ENCODE data around the gene C22orf23.
"Not testable (repeated sequence)": the region's sequence is repeated elsewhere in the genome, so short reads cannot be mapped to it uniquely, and the experiment has no call there.

The C22orf23 gene

DNA sequence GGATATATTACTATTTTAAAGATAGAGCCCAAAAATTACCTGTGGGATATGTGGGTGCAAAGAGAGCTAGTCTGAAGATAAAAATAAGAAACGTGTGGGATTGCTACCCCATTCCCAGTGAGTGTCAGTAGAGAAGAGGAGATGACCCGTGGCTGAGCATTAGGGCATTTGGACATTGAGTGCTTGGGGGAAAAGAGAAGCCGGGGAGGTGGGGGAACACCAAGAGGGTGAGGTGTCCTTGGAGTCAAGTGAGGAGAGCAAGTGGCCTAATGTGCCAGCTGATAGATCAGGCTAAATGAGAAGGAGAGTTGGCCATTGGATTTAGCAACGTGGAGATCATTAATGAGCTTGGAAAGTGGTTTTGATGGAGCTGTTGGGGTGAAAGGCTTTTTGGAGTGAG, 1.3 kb upstream of the C22orf23 start:
- DNase-seq (ENCODE audit: low spot score) = no peak

DNA sequence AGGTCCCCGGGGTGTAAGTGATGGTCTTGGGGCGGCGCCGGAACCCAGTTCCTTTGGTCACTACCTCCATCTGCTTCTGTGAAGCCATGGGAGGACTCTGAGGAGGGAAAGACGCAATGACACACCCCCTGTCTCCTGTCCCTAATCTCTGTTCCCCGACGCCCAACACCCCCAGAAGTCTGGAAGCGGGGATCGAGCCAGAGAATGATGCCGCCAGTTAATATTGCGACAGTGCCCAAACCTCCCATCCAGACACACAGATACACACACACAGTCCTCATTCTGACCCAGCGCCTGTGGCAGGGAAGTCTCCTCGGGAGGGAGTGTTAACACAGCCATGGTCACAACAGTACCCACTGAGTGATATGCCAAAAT, 352 bp downstream of the C22orf23 start:
- DNase-seq (ENCODE audit: low spot score) = no peak

DNA sequence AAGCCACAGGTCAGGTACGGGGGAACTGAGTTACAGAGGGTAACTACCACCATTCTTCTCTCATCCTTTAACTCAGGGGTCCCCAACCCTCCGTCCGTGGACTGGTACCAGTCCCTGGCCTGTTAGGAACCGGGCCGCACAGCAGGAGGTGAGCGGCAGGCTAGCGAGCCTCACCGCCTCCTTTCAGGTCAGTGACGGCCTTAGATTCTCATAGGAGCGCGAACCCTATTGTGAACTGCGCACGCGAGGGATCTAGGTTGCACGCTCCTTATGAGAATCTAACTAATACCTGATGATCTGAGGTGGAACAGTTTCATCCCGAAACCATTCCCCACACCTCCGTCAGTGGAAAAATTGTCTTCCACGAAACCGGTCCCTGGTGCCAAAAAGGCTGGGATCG, 772 bp downstream of the C22orf23 start:
- not testable (repeated sequence) for DNase-seq (ENCODE audit: low spot score)

DNA sequence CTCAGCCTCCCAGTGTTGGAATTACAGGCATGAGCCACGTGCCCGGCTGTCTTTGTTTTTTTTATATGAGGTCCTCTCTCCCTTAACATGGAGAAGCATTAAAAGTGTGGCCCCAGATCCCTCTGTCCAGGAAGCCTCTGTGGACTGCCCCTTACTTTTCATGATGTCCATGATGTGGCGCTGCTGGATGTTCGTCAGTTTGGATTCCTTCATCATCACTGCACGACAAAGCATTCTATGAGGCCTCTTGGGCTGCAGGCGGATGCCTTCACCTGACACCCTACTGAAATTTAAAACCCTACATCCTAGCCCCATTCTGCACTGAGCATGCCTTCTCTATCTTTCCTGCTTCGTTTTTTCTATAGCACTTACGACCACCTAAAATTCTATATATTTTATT, 2.1 kb downstream of the C22orf23 start:
- no peak for DNase-seq (ENCODE audit: low spot score)

DNA sequence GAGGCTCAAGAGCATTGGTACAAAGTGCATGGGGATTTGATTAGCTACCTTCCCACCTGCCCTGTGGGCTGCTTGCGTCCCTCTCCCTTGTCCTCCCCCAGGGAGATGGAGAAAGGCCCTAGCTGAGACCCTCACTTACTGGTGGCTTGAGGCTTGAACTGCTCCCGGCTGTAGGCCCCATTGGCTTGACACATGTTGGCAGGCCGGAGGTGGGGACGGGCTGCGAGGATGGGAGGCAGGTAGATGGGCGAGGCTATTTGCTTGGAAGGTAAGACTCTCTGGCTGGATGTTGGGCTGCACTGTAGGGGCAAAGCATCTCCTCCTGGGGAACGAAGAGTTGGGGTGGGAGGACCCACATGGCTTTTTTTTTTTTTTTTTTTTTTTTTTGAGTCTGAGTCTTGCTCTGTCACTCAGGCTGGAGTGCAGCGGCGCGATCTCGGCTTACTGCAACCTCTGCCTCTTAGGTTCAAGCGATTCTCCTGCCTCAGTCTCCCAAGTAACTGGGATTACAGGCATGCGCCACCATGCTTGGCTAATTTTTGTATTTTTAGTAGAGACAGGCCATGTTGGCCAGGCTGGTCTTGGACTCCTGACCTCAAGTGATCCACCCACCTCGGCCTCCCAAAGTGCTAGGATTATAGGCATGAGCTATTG, 6.1 kb downstream of the C22orf23 start:
- DNase-seq (ENCODE audit: low spot score) = not testable (repeated sequence)

DNA sequence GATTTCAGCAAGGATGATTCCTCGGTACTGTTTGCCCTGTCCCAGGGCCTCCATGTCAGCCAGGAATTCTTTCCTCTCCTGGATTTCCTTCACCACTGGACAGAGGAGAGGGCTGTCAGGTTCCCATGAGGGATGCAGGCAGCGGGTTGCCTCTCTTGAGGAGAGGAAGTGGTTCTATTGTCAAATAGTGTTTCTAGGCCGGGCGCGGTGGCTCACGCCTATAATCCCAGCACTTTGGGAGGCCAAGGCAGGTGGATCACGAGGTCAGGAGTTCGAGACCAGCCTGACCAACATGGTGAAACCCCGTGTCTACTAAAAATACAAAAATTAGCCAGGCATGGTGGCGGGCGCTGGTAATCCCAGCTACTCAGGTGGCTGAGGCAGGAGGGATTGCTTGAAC, 9.0 kb downstream of the C22orf23 start:
- DNase-seq (ENCODE audit: low spot score) = not testable (repeated sequence)

DNA sequence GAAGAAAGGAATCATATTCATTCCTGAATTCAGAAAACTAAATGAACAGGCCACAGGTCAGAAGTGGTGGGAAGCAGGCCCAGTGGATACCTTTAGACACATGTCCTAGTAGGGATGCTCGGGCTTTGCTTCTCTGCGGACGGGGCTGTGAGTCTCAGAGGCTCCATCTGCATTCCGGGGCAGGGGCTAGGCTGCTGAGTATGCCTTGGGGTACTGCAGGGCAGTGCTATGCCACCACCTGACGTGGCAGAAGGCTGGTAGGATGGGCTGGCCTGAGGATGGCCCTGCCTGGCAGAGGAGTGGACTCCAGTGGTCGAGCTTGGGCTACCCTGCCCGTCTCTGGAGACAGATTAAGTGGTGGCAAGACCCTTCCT, 9.6 kb downstream of the C22orf23 start:
- DNase-seq (ENCODE audit: low spot score) = no peak

DNA sequence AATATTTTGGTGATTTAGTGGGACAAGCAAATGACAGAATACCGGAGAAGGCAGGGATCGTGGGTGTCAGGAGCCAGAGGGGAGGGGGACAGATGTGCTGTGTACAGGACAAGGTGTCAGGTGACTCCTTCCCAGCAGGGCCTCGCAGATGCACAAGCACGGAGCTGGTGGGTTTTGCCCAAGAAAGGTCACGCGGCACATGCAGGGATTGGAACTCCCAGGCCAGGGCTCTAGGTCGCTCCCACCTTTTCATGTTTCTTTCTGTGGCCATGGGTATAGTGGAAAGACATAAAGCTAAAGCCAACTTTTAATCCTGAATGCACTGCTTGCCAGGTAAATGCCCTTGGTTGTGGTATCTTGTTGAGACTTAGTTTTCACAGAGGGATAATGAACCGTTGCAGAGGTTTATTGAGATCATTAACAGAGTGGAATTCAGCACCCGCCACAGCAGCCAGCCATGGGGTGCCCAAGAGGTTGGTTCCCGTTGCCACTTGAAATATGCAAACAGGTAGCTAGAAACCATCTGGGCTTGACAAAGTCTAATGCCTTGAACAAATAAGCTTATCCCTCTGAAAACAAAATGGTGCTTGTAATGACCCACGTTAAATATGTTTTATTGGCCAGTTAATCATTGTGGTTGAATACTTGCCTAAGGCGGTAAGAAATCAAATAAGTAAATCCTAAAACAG, 10.1 kb downstream of the C22orf23 start:
- no peak for DNase-seq (ENCODE audit: low spot score)

DNA sequence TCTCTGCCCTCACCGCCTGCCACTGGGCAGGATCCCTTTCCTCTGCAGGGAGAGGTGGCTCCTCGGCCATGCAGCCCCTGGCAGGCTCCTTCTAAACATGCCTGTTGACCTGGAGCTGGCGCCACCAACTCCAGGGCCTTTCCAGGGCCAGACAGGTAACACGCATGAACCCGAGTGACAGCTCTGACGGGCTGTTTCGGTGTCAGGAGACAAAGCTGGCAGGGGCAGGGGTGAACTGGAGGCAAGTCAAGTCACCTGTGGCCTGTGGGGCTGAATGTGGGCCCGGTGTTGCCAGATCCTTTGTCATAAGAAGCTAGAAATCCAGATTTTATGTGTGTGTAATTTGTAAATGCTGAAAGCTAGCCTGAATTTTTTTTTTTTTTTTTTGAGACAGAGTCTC, 11.3 kb downstream of the C22orf23 start:
- DNase-seq (ENCODE audit: low spot score) = no peak

DNA sequence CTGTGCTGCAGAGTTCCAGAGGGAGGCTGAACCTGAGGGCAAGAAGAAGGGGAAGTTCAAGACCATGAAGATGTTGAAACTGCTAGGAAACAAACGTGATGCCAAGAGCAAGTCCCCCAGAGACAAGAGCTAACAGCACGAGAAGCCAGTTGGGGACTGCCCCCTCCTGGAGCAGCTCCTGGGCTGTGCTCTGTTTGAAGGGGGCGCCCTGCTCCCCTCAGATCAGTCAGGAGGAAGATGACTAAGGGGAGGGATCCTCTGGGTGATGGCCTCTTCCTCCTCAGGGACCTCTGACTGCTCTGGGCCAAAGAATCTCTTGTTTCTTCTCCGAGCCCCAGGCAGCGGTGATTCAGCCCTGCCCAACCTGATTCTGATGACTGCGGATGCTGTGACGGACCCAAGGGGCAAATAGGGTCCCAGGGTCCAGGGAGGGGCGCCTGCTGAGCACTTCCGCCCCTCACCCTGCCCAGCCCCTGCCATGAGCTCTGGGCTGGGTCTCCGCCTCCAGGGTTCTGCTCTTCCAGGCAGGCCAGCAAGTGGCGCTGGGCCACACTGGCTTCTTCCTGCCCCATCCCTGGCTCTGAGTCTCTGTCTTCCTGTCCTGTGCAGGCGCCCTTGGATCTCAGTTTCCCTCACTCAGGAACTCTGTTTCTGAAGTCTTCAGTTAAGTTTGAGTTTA, 12.6 kb downstream of the C22orf23 start:
- DNase-seq (ENCODE audit: low spot score) = no peak

DNA sequence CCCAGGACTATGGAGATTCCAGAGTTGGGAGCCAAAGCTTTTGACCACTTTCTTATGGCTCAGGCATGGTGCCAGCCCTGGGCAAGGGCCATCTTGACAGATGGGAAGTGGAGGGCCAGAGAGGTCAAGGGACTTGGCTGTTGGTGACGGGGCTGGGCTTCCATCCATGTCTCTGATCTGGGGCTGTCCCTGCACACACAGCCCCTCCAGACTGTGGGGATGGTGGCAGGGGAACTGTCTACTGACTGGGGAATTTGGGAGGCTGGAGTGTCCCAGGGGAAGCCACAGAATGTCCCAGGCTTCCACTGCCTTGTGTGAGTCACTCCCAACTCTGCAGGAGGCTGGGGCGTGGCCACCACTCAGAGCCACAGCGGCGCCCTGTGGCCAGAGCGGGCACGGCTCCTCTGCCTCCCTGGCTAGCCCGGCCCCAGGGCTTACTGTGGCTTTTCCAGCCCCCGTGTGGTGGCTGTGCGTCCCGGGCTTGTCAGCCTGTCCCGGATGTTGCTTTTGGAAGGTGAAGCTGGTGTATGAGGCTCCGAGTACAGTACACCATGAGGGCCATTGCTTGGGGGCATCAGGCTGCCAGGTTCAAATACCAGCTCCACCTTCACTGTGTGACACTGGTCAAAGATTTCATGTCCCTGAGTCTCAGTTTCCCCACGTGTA, 19.6 kb downstream of the C22orf23 start:
- peak; percentile 84 for DNase-seq (ENCODE audit: low spot score)

DNA sequence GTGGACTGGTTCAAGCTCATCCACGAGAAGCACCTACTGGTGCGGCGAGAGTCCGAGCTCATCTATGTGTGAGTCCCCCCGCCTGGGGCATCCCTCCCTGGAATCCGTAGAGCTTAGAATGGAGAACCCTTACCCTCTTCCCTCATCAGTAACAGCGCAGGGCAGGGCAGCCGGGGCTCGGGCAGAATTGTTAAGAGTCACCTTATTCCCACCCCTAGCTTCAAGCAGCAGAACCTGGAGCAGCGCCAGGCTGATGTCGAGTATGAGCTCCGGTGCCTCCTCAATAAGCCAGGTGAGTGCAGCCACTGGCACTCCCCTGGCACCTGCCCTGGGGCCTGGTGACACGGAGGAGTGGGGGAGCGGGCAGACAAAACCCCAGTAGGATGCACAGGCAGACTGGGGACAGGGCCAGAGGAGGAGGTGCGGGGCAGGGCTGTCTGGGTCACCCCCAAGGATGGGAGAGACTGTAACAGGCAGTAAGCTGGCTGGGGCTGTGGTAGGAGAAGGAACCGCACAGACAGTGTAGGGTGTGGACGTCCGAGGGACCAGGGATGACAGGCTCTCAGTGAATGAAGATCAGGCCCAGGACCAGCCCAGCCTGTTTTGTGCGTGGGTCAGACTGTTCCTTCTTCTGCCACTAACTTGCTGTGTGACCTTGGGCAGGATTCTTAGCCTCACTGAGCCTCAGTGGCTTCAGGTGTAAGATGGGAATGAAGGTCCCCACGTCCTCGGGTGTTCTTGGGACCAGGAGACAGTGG, 20.4 kb downstream of the C22orf23 start:
- no peak for DNase-seq (ENCODE audit: low spot score)

DNA sequence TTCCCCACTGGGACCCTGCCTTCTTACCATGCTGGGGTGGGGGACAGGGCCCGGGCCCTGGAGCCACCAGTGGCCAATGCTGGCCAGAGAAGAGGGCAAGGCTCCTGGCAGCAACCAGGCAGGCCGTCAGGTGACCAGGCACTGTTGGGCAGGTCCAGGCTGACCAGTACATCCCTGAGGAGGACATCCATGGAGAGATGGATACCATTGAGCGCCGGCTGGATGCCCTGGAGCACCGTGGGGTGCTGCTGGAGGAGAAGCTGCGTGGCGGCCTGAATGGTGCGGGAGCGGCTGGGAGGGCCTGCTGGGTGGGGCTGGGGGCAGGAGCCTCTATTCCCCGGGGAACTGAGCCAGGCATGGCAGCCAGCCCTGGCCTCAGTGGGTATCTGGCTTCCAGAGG, 21.0 kb downstream of the C22orf23 start:
- no peak for DNase-seq (ENCODE audit: low spot score)

DNA sequence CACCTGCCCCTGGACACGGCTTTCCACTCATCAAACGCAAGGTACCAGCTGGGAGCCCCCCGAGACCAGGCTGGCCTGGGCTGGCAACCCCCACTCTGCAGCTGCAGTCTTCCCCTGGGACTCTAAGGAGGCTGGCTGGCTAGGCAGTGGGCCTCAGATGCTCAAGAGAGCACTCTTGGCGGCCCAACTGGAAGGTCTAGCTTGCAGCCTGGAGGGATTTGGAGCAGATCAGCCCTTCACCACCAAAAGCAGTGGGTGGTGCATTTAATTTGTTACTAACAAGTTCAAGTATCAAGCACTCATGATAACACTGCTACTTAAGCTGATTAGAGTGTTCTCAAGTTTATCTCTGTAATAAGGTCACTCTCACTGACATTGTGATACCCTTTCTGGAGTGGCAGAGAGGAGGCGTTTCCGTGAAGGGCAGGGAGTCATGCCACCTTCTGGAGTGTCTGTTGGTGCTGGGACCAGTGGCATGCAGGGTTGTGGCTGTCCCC, 21.5 kb downstream of the C22orf23 start:
- DNase-seq (ENCODE audit: low spot score) = no peak

DNA sequence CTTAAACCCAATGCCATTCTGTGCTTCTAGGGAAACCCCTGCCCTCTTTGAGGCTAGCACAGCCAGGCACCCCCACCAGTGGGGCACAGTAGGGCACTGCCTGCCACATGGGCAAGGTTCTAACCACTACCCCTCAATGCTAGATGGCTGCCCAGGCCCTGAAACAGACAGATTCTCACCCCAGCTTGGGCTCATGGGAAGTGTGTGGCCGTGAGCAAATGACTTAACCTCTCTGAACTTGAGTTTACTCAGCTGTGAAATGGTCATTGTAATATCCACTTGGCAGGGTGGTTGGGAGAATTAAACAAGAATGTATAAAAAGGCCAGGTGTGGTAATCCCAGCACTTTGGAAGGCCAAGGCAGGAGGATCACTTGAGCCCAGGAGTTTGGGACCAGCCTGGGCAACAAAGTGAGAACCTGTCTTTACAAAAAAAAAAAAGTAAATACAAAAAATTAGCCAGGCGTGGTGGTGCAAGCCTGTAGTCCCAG, 22.4 kb downstream of the C22orf23 start:
- DNase-seq (ENCODE audit: low spot score) = no peak

DNA sequence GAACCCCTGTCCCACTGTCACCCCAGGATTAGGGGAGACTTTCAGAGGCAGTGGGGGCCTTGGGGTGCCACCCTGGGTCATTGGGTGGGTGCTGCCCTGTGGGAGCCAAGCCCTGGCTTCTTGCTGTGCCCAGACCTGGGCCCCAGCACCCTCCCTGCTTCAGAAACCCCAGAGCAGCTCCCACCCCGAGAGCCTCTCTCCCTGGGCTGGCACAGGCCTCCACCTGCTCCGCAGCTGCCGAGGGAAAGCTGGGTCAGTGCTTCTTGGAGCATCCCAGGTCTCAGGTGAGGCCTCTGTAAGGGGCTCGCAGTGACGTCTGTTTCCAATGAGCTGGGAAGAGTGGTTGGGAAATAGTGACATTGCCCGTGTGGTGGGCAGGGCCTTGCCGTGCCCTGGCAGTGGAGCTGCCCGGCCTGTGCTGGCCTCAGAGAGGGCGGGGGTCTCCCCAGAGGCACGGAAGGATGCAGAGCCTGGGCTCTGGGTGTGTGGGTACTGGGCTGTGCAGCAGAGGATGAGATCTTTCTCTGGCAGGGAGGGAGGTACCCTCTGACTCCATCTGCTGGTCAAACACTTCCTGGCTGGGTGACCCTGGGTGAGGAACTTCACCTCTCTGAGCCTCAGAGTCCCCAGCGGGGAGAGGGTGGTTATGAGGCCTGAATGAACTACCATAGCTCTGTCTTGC, 23.0 kb downstream of the C22orf23 start:
- DNase-seq (ENCODE audit: low spot score) = peak; percentile 58

DNA sequence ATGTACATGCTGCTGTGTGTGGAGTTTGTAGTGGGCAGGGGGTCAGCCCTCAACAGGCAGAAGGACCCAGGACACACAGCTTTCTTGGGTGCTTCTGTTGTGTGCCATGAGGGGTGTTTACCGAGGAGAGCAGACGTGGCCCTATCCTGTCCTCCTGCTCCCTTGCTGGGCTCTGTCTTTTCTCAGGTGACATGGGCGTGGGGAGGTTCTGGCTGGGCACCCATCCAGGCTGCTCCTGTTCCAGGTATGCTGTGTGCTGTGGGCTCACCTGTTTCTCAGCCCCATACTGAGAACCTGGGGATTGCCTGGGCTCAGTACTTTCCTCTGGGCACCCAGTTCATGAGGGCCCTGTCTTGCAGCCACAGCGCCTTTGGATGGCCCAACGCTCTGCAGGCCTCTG, 24.0 kb downstream of the C22orf23 start:
- no peak for DNase-seq (ENCODE audit: low spot score)

DNA sequence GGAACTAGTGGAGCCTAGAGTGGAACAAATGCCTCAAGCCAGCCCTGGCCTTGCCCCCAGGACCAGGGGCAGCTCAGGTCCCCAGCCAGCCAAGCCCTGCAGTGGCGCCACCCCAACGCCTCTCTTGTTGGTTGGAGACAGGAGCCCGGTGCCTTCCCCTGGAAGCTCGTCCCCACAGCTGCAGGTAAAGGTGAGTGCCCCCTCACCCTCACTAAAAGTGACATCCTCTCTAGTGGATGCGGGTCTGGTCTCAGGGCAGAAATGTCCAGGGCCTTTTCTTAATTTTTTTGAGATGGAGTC, 25.8 kb downstream of the C22orf23 start:
- DNase-seq (ENCODE audit: low spot score) = no peak

DNA sequence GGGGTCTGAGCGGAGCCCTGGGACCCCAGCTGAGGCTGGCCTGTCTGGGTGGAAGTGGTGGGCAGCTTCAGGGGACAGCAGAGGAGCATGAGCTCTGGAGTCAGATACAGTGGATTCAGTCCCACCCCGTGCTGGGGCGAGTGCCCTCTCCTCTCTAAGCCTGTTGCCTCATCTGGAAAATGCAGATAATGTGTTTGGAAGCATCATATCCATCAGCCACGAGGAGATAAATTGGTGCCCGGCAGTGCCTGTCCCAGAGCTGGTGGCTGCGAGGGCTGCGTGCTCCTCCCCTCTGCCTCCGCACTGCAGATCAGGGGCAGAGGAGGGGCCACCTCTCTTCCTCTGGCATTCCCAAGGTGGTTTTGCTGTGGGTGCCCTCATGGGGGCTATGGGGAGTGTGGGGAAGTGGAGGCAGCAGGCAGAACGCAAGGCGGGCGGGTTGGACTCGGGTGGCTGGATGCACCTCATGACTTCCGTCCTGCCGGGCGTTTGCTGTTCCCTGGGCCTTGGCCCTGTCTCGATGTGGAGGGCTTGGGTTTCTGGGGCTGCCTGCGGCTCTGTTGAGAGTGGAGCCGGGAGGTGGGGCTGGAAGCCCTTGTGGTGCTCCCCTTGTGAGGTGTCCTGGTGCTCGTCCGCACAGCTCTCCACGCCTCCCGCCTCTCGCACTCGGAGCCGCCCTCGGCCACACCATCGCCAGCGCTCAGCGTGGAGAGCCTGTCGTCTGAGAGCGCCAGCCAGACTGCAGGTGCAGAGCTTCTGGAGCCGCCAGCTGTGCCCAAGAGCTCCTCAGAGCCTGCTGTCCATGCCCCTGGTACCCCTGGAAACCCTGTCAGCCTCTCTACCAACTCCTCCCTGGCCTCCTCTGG, 26.4 kb downstream of the C22orf23 start:
- DNase-seq (ENCODE audit: low spot score) = no peak

DNA sequence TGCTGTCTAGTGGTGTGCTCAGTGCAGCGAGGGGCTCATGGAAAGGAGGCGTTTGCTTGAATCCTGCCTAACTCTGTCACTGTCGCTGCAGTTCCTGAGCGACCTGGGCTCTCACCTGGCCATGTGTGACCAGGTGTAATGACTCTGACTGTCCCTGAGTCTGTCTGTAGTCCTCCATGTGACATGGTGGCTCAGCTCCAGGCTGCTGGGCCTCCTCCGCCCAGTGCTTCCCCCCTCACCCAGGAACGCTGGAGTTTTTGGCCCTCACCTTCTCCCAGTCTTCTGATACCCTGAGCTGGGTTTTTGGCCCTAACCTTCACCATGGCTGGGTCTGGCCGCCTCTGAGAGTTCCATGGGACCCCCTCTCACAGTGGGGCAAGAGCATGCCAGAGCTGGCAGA, 27.0 kb downstream of the C22orf23 start:
- DNase-seq (ENCODE audit: low spot score) = no peak

DNA sequence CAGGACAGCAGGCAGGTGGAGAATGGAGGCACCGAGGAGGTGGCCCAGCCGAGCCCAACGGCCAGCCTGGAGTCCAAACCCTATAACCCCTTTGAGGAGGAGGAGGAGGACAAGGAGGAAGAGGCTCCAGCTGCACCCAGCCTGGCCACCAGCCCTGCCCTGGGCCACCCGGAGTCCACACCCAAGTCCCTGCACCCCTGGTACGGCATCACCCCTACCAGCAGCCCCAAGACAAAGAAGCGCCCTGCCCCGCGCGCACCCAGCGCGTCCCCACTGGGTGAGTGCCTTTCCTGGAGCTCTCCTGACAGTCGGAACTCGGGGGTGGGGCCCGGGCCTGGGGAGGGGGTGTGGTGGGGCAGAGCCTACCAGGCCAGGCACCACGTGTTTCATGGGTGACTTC, 27.6 kb downstream of the C22orf23 start:
- no peak for DNase-seq (ENCODE audit: low spot score)

All from globus pallidus (tissue), 1 donor.